SK-N-SH (cell line): ENCODE results near the gene MTCH1. TPM values are rescaled to one million over a fixed set of nuclear protein-coding genes. Genes with fewer than 3 reads are reported as not detected.

ENCODE experiments used
- CTCF ChIA-PET: fragments of 300-600, 350-600 bp; formaldehyde crosslinking; extraction: SDS; loops from one replicate; lab custom pipeline; 2021; lab: Yijun Ruan, JAX
- POLR2A ChIA-PET: fragments of 350-600 bp; sonication (Branson Sonifier 250); formaldehyde crosslinking; extraction: SDS; loops from one replicate; lab custom pipeline; 2020; ENCODE audit warnings: antibody characterized with exemption, inconsistent platforms; lab: Yijun Ruan, JAX
- DNase-seq: peaks from one replicate; pipeline ENCODE4 v3.0.0; 2012
- H2AFZ ChIP-seq: fragments of 200-600 bp; sonication (generic); 2 replicates; pipeline ENCODE4 v1.8.1; 2016; ENCODE audit warnings: antibody characterized with exemption, mild to moderate bottlenecking, low read depth
- H3F3A ChIP-seq: fragments of 200-600 bp; sonication (generic); replicated peaks from 2 replicates; pipeline ENCODE3; 2016; ENCODE audit warnings: antibody characterized with exemption, mild to moderate bottlenecking; ENCODE audit not compliant: insufficient read depth
- H3K27ac ChIP-seq, 2 experiments: fragments of 200-500 bp in 1 of 2; fragments of 200-600 bp in 1 of 2; sonication (Bioruptor generic) in 1 of 2; sonication (generic), shearing (Covaris generic) in 1 of 2; 2 replicates each; pipeline versions ENCODE4 v1.5.1 to v1.6.1; 2014 to 2016; ENCODE audit warnings: low read depth in 2 of 2, inconsistent platforms in 1 of 2, low read length in 1 of 2, mild to moderate bottlenecking in 1 of 2, mixed read lengths in 1 of 2
- H3K27me3 ChIP-seq: fragments of 200-600 bp; sonication (generic), shearing (Covaris generic); 2 replicates; pipeline ENCODE4 v1.6.1; 2016; ENCODE audit warnings: mixed run types; ENCODE audit not compliant: insufficient read depth
- H3K36me3 ChIP-seq, 2 experiments: fragments of 200-500 bp in 1 of 2; fragments of 200-600 bp in 1 of 2; sonication (Bioruptor generic) in 1 of 2; sonication (generic) in 1 of 2; replicated peaks in 1 of 2; 2 replicates each; pipeline versions ENCODE3 to v1.5.1; 2014 to 2016; ENCODE audit warnings: low read length in 1 of 2, mild to moderate bottlenecking in 1 of 2; ENCODE audit not compliant: insufficient read depth in 2 of 2, control insufficient read depth in 1 of 2
- H3K4me1 ChIP-seq, 2 experiments: fragments of 200-500 bp in 1 of 2; fragments of 200-600 bp in 1 of 2; sonication (Bioruptor generic) in 1 of 2; sonication (generic), shearing (Covaris generic) in 1 of 2; 2 replicates each; pipeline versions ENCODE4 v1.5.1 to v1.6.1; 2014 to 2016; ENCODE audit warnings: low read depth in 1 of 2, low read length in 1 of 2, mixed run types in 1 of 2; ENCODE audit not compliant: insufficient read depth in 2 of 2, control insufficient read depth in 1 of 2
- H3K4me2 ChIP-seq: fragments of 200-600 bp; sonication (generic), shearing (Covaris generic); 2 replicates; pipeline ENCODE4 v1.6.1; 2017; ENCODE audit warnings: mixed run types
- H3K4me3 ChIP-seq, 2 experiments: fragments of 200-500 bp in 1 of 2; fragments of 200-600 bp in 1 of 2; sonication (Bioruptor generic) in 1 of 2; sonication (generic), shearing (Covaris generic) in 1 of 2; 2 replicates each; pipeline versions ENCODE4 v1.5.1 to v1.8.1; 2014 to 2016; ENCODE audit warnings: low read depth in 2 of 2, inconsistent platforms in 1 of 2, low read length in 1 of 2, mild to moderate bottlenecking in 1 of 2, mixed read lengths in 1 of 2, moderate library complexity in 1 of 2
- H3K79me2 ChIP-seq: fragments of 200-600 bp; sonication (generic); 2 replicates; pipeline ENCODE4 v1.8.1; 2017; ENCODE audit warnings: mild to moderate bottlenecking; ENCODE audit not compliant: insufficient read depth
- H3K9ac ChIP-seq: fragments of 200-600 bp; sonication (generic); 2 replicates; pipeline ENCODE4 v1.6.1; 2017; ENCODE audit warnings: mixed run types
- H3K9me2 ChIP-seq: fragments of 200-600 bp; sonication (generic); 2 replicates; pipeline ENCODE4 v1.6.1; 2017; ENCODE audit warnings: mixed run types
- H3K9me3 ChIP-seq: fragments of 200-600 bp; sonication (generic); 2 replicates; pipeline ENCODE4 v1.6.1; 2017; ENCODE audit warnings: mixed run types, mild to moderate bottlenecking, moderate library complexity
- H4K20me1 ChIP-seq: fragments of 200-600 bp; sonication (generic); 2 replicates; pipeline ENCODE4 v1.6.1; 2017; ENCODE audit warnings: mild to moderate bottlenecking, mixed run types; ENCODE audit not compliant: insufficient read depth
- CHD2 ChIP-seq: fragments of 150-350 bp; IDR thresholded peaks from 2 replicates; pipeline ENCODE4 v1.6.1; 2018; ENCODE audit warnings: low read length; ENCODE audit not compliant: partially characterized antibody
- GABPA ChIP-seq: IDR thresholded peaks from 2 replicates; pipeline ENCODE4 v1.4.0; 2012; ENCODE audit warnings: low read depth, mild to moderate bottlenecking
- REST ChIP-seq: IDR thresholded peaks from 2 replicates; pipeline ENCODE4 v1.6.1; 2012; ENCODE audit warnings: mild to moderate bottlenecking, low read depth, low read length, moderate library complexity
- WGBS: methylation state at CpG from one replicate; pipeline ENCODE4 v1.1.6; 2017; ENCODE audit warnings: low lambda C conversion rate; 5-methylcytosine and 5-hydroxymethylcytosine counted together
- polyA plus RNA-seq, 3 experiments: library from polyadenylated mRNA; depleted of rRNA; stranded (reverse); fragments of >200 nt; gene quantifications; 2 replicates each; pipeline ENCODE4 v1.2.3, GENCODE V29; 2012
- TF ChIP-seq, protein P1 (sequence below): fragments of 150-350 bp; IDR thresholded peaks from 2 replicates; pipeline ENCODE4 v1.6.1; 2016; ENCODE audit warnings: mild to moderate bottlenecking, low read depth, low read length

The MTCH1 gene
- polyA plus RNA-seq, 1 of the 3 experiments (the other 2 are of a cell fraction): 151 TPM

DNA sequence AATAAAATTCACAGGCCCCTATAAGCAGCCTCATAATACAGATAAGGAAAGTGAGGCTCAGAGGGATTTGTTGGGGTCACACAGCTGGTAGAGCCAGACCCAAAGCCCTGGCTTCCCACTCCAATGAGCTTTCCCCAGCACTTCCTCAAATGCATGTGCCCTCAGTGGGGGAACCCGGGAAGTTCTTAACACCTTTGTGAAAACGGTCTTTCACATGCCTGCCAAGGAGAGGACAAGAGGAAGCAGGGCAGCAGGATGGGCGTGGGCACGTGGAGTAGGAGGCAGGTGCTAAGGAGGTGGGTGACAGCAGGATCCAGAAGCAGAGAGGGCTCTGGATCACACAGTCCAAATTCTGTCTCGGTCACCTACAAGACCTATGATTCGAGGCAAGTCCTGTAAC lies 30.9 kb downstream of the MTCH1 start:
- no peak overlapping the region for H3K4me3 ChIP-seq
- H4K20me1 ChIP-seq: no peaks in the 10 kb centered on the region
- peaks cover 4% of the 10 kb centered on the region for H3F3A ChIP-seq
- no peaks in the 10 kb centered on the region; a peak in 1 of 4 replicates for H3K4me1 ChIP-seq
- H3K79me2 ChIP-seq: no peaks in the 10 kb centered on the region
- WGBS: 90% methylated on average over 6 of the region's 6 CpGs
- no peaks in the 10 kb centered on the region for H3K27me3 ChIP-seq
- H2AFZ ChIP-seq: no peak overlapping the region
- H3K4me2 ChIP-seq: no peak overlapping the region
- DNase-seq: no peak
- H3K36me3 ChIP-seq: no peaks in the 10 kb centered on the region
- POLR2A ChIA-PET: interaction anchor here (0.7 to 1.1 kb wide), 2 partner anchors 249 to 1113 kb away, joined by 3 read pairs; no protein-coding TSS in a partner anchor
- no peak overlapping the region for H3K9ac ChIP-seq
- H3K9me3 ChIP-seq: no peaks in the 10 kb centered on the region
- H3K27ac ChIP-seq: no peak overlapping the region
- CTCF ChIA-PET: interaction anchor here (1.3 kb wide), 1 partner anchor 32 kb away, joined by 3 read pairs; no protein-coding TSS in a partner anchor
- TF ChIP-seq, protein P1, sequence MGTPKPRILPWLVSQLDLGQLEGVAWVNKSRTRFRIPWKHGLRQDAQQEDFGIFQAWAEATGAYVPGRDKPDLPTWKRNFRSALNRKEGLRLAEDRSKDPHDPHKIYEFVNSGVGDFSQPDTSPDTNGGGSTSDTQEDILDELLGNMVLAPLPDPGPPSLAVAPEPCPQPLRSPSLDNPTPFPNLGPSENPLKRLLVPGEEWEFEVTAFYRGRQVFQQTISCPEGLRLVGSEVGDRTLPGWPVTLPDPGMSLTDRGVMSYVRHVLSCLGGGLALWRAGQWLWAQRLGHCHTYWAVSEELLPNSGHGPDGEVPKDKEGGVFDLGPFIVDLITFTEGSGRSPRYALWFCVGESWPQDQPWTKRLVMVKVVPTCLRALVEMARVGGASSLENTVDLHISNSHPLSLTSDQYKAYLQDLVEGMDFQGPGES: no peak
- no peak for TF ChIP-seq REST
- no peak for TF ChIP-seq CHD2
- H3K9me2 ChIP-seq: no peaks in the 10 kb centered on the region

DNA sequence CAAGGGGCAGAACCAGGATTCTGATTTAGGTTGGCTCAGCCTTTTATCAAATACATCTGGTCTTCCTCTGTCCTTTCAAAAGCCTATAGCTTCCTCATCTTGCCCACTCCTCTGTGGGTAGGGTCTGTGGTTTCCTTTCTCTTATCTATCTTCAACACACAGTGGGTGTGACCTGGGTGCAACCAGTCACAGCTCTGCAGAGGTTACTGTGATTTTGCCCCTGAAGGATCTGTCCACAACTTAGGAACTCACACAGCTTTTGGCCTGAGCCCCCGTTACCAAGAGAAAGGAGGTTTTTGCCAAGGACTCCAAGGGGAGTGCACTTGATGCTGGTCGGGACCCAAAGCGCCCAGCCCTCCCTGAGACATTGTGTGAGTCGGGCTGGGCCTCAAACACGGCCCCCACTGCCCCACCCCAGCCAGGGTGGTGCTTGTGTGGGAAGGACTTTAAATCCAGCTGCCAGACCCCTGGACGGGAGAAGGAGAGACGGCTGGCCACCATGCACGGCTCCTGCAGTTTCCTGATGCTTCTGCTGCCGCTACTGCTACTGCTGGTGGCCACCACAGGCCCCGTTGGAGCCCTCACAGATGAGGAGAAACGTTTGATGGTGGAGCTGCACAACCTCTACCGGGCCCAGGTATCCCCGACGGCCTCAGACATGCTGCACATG lies 31.6 kb downstream of the MTCH1 start, which contains the start of gene PI16:
TSS of gene PI16 (plus strand) at position 477 of the 670 bp plus-strand sequence. CDS start at position 500, 23 bp downstream.
- WGBS: 79% methylated on average over 3 of the region's 14 CpGs
- Histone ChIP-seq H3K36me3 (no peaks in the 10 kb centered on the region), H3K27ac (no peak within 1 kb of the TSS), H4K20me1 (no peaks in the 10 kb centered on the region), H3K27me3 (no peaks in the 10 kb centered on the region), H3K4me1 (peaks cover 0 to 2% of the 10 kb centered on the region in 2 experiments; a peak in 2 of 4 replicates), H2AFZ (no peak within 1 kb of the TSS), H3F3A (peaks cover 7% of the 10 kb centered on the region), H3K9me3 (no peaks in the 10 kb centered on the region), H3K4me2 (no peak within 1 kb of the TSS), H3K9me2 (no peaks in the 10 kb centered on the region), H3K9ac (no peak within 1 kb of the TSS), H3K79me2 (no peaks in the 10 kb centered on the region), H3K4me3 (no peak within 1 kb of the TSS)
- POLR2A ChIA-PET: interaction anchor here (1.1 kb wide), 1 partner anchor 248 kb away, joined by 3 read pairs; no protein-coding TSS in a partner anchor
- no peak for DNase-seq
- no peak for TF ChIP-seq GABPA
- CTCF ChIA-PET: interaction anchor here (0.9 to 1.3 kb wide), 2 partner anchors 31 to 371 kb away, joined by 3 read pairs; no protein-coding TSS in a partner anchor
